OCI-LY1 (cell line): ENCODE data around the gene PDIA2.

Source experiments
- CTCF ChIP-seq: fragments of 200-600 bp; sonication (generic), shearing (Covaris generic); IDR thresholded peaks from 2 replicates; pipeline ENCODE4 v1.5.1; 2017; ENCODE audit warnings: mild to moderate bottlenecking, antibody characterized with exemption, low read length, moderate library complexity, mixed read lengths
- EZH2 ChIP-seq: fragments of 200-600 bp; sonication (generic), shearing (Covaris generic); IDR thresholded peaks from 2 replicates; pipeline ENCODE4 v1.8.0; 2017; ENCODE audit warnings: borderline replicate concordance, mixed run types, mild to moderate bottlenecking, antibody characterized with exemption, low read length, moderate library complexity, mixed read lengths

GRCh38 chr16:253833-254232, 29.1 kb upstream of the PDIA2 start:
- TF ChIP-seq CTCF (no peak), EZH2 (no peak)
